HL-60 (cell line): ENCODE data around the gene TCTA.
A peak's percentile ranks its signal among the peaks of the same experiment; 100 is the strongest.
"Not testable (repeated sequence)": the region's sequence is repeated elsewhere in the genome, so short reads cannot be mapped to it uniquely, and the experiment has no call there.

ENCODE experiments used
- DNase-seq, 2 experiments: peaks; one replicate each; pipeline ENCODE4 v3.0.0-alpha.2; 2010 to 2020; ENCODE audit warnings: low read depth in 1 of 2, low spot score in 1 of 2
- H3K27ac ChIP-seq: fragments of 250-450 bp; sonication (Bioruptor Pico); replicated peaks from 2 replicates; pipeline ENCODE4 v1.5.1; 2020; ENCODE audit warnings: mild to moderate bottlenecking, moderate library complexity
- H3K27me3 ChIP-seq: fragments of 250-450 bp; sonication (Bioruptor Pico); 2 replicates; pipeline ENCODE4 v1.5.1; 2021; ENCODE audit warnings: mild to moderate bottlenecking, moderate library complexity; ENCODE audit not compliant: insufficient read depth, poor library complexity, severe bottlenecking
- H3K4me3 ChIP-seq: replicated peaks from 2 replicates; pipeline ENCODE4 v1.5.1; 2011; ENCODE audit warnings: mild to moderate bottlenecking, control low read depth, low read length; ENCODE audit not compliant: insufficient read depth
- CTCF ChIP-seq: IDR thresholded peaks from one replicate; pipeline ENCODE4 v1.5.1; 2011; ENCODE audit warnings: low read length, control low read depth, inconsistent platforms; ENCODE audit not compliant: insufficient read depth
- GABPA ChIP-seq: IDR thresholded peaks from 2 replicates; pipeline ENCODE4 v1.6.1; 2012; ENCODE audit warnings: low read depth
- POLR2AphosphoS5 ChIP-seq: IDR thresholded peaks from 2 replicates; pipeline ENCODE4 v1.6.1; 2012; ENCODE audit warnings: low read depth
- REST ChIP-seq: IDR thresholded peaks from 2 replicates; pipeline ENCODE4 v1.6.1; 2012; ENCODE audit warnings: low read depth; ENCODE audit not compliant: insufficient replicate concordance
- SPI1 ChIP-seq: IDR thresholded peaks from 2 replicates; pipeline ENCODE4 v1.6.1; 2012; ENCODE audit warnings: low read depth, mild to moderate bottlenecking, borderline replicate concordance

TCTA gene

GRCh38 chr3:49386056-49386756 lies 26.0 kb upstream of the TCTA start:
- peak in 1 of 2 experiments; percentile 46 for DNase-seq
- no peaks in the 10 kb centered on the region for H3K27me3 ChIP-seq
- H3K27ac ChIP-seq = peak overlapping the region; percentile 43
- TF ChIP-seq GABPA (no peak), SPI1 (peak; percentile 67; the same call in 1 of the 2 replicates), POLR2AphosphoS5 (no peak), CTCF (no peak)
- no peak overlapping the region for H3K4me3 ChIP-seq

- H3K27me3 ChIP-seq = no peaks in the 10 kb centered on the region
- no peak for TF ChIP-seq POLR2AphosphoS5
- no peak for TF ChIP-seq GABPA
- no peak for TF ChIP-seq SPI1
- no peak overlapping the region for H3K27ac ChIP-seq
- H3K4me3 ChIP-seq = no peak overlapping the region
- no peak for DNase-seq
Observed at GRCh38 chr3:49387721-49388120, 24.5 kb upstream of the TCTA start.

GRCh38 chr3:49388289-49388820 lies 23.9 kb upstream of the TCTA start:
- no peak for DNase-seq
- Histone ChIP-seq H3K4me3 (no peak overlapping the region), H3K27ac (no peak overlapping the region), H3K27me3 (no peaks in the 10 kb centered on the region)
- no peak for TF ChIP-seq GABPA
- TF ChIP-seq POLR2AphosphoS5 = no peak
- no peak for TF ChIP-seq CTCF
- TF ChIP-seq REST = no peak
- no peak for TF ChIP-seq SPI1

GRCh38 chr3:49389297-49389696 lies 22.9 kb upstream of the TCTA start:
- H3K27ac ChIP-seq = no peak overlapping the region
- H3K4me3 ChIP-seq = no peak overlapping the region
- no peaks in the 10 kb centered on the region for H3K27me3 ChIP-seq
- TF ChIP-seq REST (no peak), CTCF (no peak), POLR2AphosphoS5 (no peak), GABPA (no peak), SPI1 (no peak)
- no peak for DNase-seq

- DNase-seq, H3K4me3 ChIP-seq, H3K27ac ChIP-seq, H3K27me3 ChIP-seq: not testable (repeated sequence)
Observed at GRCh38 chr3:49391310-49391709, 20.9 kb upstream of the TCTA start.
